ENCODE data around the gene TMEM147. TPM values are rescaled to one million over a fixed set of nuclear protein-coding genes. Genes with fewer than 3 reads are reported as not detected.

TMEM147 gene
- total and polyA plus RNA-seq, 4 donors: 18.1 to 97.4 (median 44.7) TPM

- H3K27ac ChIP-seq (ENCODE audit: low read depth in 1 of 2, low read length in 2 of 2): no peak overlapping the region
- no peak overlapping the region for H3K9ac ChIP-seq (ENCODE audit: low read depth in 1 of 2, low read length in 2 of 2)
- H3K9me3 ChIP-seq (ENCODE audit: control insufficient read depth in 4 of 4, low read length in 3 of 4): no peaks in the 10 kb centered on the region
- H3K36me3 ChIP-seq (ENCODE audit: control insufficient read depth in 4 of 4, insufficient read depth in 3 of 4, low read depth in 1 of 4, low read length in 3 of 4): peaks cover 0 to 1% (median 0%) of the 10 kb centered on the region in 4 donors
- no peak overlapping the region for H3K4me3 ChIP-seq (ENCODE audit: low read depth in 1 of 3, low read length in 3 of 3)
- 88% methylated on average over 3 of the region's 3 CpGs for WGBS
- TF ChIP-seq EGR1 (IDR thresholded peaks at IDR 0.05; ENCODE audit: low read depth in 2 of 2) (no peak), TAF1 (conservative IDR thresholded peaks at IDR 0.05) (no peak), MAX (IDR thresholded peaks at IDR 0.05) (no peak), SP1 (IDR thresholded peaks at IDR 0.05) (no peak), RXRA (IDR thresholded peaks at IDR 0.05) (no peak), ZBTB33 (IDR thresholded peaks at IDR 0.05) (no peak), CTCF (IDR thresholded peaks at IDR 0.05; ENCODE audit: low read depth, low read length, missing input control) (no peak), FOXA2 (IDR thresholded peaks at IDR 0.05) (no peak), NR2F2 (IDR thresholded peaks at IDR 0.05) (no peak)
- DNase-seq (ENCODE audit: low spot score): no peak
- H3K4me1 ChIP-seq (ENCODE audit: control insufficient read depth in 4 of 4, insufficient read depth in 4 of 4, low read length in 3 of 4): peaks cover 0 to 16% (median 7%) of the 10 kb centered on the region in 4 donors
- no peaks in the 10 kb centered on the region for H3K27me3 ChIP-seq (ENCODE audit: control insufficient read depth in 4 of 4, insufficient read depth in 4 of 4, low read length in 3 of 4)
Observed at GRCh38 chr19:35508129-35508528, 37.3 kb upstream of the TMEM147 start.

DNA sequence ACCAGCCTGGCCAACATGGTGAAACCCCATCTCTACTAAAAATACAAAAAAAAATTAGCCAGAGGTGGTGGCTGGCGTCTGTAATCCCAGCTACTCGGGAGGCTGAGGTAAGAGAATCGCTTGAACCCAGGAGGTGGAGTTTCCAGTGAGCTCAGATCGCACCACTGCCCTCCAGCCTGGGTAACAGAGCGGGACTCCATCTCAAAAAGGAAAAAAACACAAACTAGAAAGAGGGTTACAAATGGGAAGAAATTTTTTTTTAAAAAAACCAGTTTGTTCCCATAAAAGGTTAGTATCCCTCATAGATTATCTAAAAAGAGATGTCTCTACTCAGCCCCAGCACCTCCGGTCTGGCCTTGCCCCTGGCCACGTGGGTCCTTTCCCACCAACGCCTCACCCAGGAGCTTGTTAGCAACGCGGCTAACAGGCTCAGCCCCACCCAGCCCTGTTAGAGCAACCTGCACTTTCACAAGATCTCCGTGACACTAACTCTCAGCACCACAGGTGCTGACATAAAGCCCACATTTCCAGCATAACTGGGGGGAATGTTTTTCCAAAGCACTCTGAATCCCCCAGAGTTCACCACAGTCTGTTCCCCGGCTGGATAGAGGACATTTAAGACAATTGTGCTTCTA is 36.3 kb upstream of the TMEM147 start:
- no peak overlapping the region for H3K4me3 ChIP-seq (ENCODE audit: low read depth in 1 of 3, low read length in 3 of 3)

More for the DNA sequence above, 36.3 kb upstream of the TMEM147 start:
- no peak overlapping the region for H3K27ac ChIP-seq (ENCODE audit: low read depth in 1 of 2, low read length in 2 of 2)
- peaks cover 0 to 1% (median 0%) of the 10 kb centered on the region in 4 donors for H3K36me3 ChIP-seq (ENCODE audit: control insufficient read depth in 4 of 4, insufficient read depth in 3 of 4, low read depth in 1 of 4, low read length in 3 of 4)
- no peak for TF ChIP-seq FOXA1 (IDR thresholded peaks at IDR 0.05)
- no peak for TF ChIP-seq JUND (IDR thresholded peaks at IDR 0.05)
- TF ChIP-seq TAF1 (conservative IDR thresholded peaks at IDR 0.05): no peak
- TF ChIP-seq HNF4G (IDR thresholded peaks at IDR 0.05): no peak
- TF ChIP-seq RAD21 (IDR thresholded peaks at IDR 0.05): no peak
- no peak for TF ChIP-seq SP1 (IDR thresholded peaks at IDR 0.05)
- no peak for TF ChIP-seq CTCF (IDR thresholded peaks at IDR 0.05; ENCODE audit: low read depth, low read length, missing input control)
- TF ChIP-seq NR2F2 (IDR thresholded peaks at IDR 0.05): no peak
- TF ChIP-seq GABPA (IDR thresholded peaks at IDR 0.05 in 1 of 2, conservative IDR thresholded peaks at IDR 0.05 in 1 of 2): no peak
- no peak for TF ChIP-seq ZBTB33 (IDR thresholded peaks at IDR 0.05)
- peaks cover 0 to 16% (median 7%) of the 10 kb centered on the region in 4 donors for H3K4me1 ChIP-seq (ENCODE audit: control insufficient read depth in 4 of 4, insufficient read depth in 4 of 4, low read length in 3 of 4)
- DNase-seq (ENCODE audit: low spot score): no peak
- no peaks in the 10 kb centered on the region for H3K27me3 ChIP-seq (ENCODE audit: control insufficient read depth in 4 of 4, insufficient read depth in 4 of 4, low read length in 3 of 4)
- H3K9ac ChIP-seq (ENCODE audit: low read depth in 1 of 2, low read length in 2 of 2): peak overlapping the region in 1 of 2 donors; percentile 52
- H3K9me3 ChIP-seq (ENCODE audit: control insufficient read depth in 4 of 4, low read length in 3 of 4): no peaks in the 10 kb centered on the region
- WGBS: 39% methylated on average over 12 of the region's 12 CpGs
